Dermis microvascular lymphatic vessel endothelial cell (primary cell): Measurements from ENCODE around the gene PPP1R7. TPM values are rescaled to one million over a fixed set of nuclear protein-coding genes. Genes with fewer than 3 reads are reported as not detected.

ENCODE experiments used
- DNase-seq, 2 donors: peaks; one replicate each; pipeline versions ENCODE4 v3.0.0 to v3.0.0-alpha.2; 2010; ENCODE audit warnings: low read depth in 2 of 2
- total RNA-seq: library from RNA; depleted of rRNA; stranded (reverse); fragments of >200 nt; gene quantifications from 2 replicates; pipeline ENCODE4 v1.2.1, GENCODE V29; 2014

PPP1R7 gene
- total RNA-seq, 1 donor from 2014 or later = 50.5 TPM

DNA sequence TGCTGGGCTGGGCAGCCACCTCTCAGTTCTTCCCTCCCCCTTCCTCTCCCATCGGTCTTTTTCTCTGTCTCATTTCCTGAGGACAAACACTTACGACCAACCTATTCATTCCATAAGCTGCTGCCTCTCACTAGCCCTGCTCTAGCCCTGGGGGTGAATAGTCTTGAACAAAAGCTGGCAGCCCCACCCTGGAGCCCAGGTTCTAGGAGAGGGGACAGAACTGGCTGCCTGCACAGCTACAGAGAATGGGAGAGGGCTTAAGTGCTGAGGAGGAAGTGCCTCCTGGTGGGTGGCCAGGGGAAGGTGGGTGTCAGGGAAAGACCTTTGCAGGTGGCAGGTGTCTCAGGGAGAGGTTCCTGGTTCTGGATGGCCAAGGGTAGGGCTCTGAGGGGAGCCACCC lies 61.0 kb downstream of the PPP1R7 start:
- no peak for DNase-seq

GRCh38 chr2:241213041-241213440 lies 62.8 kb downstream of the PPP1R7 start:
- no peak for DNase-seq

DNA sequence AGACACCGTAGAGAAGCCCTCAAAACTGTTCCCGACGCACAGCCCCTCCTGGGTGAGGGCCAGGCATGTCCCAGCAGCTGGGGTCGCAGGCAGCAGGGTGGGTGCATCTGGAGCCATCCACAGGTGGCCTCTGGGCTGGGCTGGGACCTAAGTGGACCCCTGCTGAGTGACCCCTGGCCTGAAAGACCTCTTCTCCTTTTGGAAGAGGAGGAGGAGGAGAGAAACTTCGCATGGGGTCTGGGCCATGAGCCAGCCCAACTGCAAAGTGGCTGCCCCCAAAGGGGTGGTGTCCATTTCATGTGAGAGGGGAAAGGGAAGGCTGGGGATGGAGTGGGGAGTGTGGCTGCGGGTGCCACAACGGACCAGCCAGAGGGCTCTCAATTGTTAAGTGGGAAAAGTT lies 63.3 kb downstream of the PPP1R7 start:
- no peak for DNase-seq

GRCh38 chr2:241214209-241214608 lies 63.9 kb downstream of the PPP1R7 start:
- DNase-seq = no peak

- DNase-seq = no peak
Measured at GRCh38 chr2:241214766-241215165, 64.5 kb downstream of the PPP1R7 start.

DNA sequence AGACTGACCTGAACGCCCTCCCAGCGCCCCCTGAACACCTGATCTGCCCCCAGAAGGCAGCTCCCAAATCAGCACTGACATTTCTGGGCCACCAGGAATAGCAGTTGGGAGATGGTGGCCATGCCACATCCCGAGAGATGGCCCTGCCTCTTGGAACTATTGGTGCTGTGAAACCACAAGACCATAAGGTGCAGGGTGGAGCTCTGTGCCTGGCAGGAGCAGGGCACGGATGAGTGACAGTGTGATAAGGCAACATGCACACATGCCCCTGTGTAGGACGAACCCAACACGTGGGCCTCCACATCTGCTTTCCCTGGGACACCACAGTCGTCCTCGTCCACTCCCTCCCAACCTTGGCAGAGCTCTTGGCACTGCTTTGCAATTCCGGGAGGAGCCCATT lies 65.2 kb downstream of the PPP1R7 start:
- DNase-seq = no peak

GRCh38 chr2:241216211-241216761 lies 66.0 kb downstream of the PPP1R7 start:
- DNase-seq = no peak

DNA sequence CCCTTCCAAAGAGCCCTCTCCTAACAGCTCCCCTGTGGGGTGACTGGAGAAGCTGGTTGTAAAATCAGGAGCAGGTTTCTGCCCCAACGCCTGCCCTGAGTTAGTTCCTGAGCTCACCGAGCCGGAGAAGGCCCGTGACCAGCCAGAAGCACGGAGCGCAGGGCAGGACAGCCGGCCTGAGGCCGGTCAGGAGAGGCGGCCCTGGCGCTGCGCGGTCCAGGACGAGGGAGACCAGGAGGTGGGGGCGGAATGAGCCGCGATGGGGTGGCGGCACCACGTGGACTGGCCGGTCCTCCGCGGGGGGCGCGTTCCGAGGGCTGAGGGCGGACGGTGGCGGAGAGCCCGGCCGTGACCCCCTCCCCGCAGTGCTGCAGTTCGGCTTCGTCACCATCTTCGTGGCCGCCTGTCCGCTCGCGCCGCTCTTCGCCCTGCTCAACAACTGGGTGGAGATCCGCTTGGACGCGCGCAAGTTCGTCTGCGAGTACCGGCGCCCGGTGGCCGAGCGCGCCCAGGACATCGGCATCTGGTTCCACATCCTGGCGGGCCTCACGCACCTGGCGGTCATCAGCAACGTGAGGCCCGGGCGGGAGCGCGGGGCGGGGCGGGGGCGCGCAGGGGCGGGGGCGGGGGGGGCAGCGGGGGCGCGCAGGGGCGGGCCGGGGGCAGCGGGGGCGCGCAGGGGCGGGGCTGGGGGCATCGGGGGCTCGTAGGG lies 67.2 kb downstream of the PPP1R7 start:
- peak; percentile 9 to 63 for DNase-seq

DNA sequence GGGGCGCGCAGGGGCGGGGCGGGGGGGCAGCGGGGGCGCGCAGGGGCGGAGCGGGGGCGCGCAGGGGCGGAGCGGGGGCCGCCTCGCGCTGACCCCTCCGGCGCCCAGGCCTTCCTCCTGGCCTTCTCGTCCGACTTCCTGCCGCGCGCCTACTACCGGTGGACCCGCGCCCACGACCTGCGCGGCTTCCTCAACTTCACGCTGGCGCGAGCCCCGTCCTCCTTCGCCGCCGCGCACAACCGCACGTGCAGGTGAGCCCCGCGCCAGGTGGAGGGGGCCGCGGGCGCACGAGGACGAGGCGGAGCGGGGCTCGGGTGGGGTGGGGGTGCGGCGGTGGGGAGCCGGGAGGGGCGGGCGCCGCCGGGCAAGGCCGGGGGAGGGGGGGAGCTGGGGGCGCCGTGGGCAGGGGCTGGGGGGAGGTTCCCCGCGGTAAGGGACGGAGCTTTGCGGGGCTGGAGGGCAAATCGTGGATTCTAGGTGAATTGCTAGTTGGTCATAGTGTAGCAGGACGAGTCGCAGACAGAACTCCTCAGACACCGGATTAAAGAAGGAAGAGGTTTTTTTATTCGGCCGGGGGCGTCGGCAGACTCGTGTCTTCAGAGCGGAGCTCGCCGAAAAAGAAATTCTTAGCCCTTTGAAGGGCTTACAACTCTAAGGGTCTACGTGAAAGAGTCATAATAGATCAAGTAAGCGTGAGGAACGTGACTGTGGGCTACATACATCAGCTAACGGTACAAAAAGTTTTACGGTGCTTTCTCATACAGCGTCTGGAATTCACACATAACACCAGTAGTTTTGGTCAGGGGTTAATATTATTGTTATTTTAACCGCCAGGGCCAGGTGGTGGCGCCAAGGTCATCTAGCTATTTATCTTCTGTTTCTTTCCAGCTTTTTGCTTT lies 68.1 kb downstream of the PPP1R7 start:
- peak in 1 of 2 donors; percentile 31 for DNase-seq

GRCh38 chr2:241219030-241219382 lies 68.7 kb downstream of the PPP1R7 start:
- no peak for DNase-seq

DNA sequence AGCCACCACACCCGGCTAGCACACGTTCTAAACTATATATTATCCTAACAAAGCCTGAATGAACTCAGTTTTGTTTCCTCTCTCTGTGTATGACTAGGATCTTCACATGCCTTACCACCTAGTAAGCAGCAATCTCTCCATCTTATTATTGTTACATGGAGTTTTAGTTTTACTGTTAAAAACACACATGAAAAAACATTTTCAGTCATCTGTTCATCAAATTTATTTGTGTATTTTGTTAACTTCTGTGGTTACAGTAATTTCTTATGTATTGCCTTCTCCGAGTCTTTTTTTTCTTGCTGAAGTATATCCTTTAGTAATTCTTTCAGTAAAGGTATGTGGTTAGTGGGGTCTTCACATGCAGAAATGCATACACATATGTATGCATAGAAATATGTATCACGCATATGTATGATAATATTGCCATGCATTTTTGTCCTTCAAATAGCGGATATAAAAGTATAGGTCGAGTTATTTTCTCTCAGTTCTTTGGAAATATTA lies 69.6 kb downstream of the PPP1R7 start:
- DNase-seq = no peak

DNA sequence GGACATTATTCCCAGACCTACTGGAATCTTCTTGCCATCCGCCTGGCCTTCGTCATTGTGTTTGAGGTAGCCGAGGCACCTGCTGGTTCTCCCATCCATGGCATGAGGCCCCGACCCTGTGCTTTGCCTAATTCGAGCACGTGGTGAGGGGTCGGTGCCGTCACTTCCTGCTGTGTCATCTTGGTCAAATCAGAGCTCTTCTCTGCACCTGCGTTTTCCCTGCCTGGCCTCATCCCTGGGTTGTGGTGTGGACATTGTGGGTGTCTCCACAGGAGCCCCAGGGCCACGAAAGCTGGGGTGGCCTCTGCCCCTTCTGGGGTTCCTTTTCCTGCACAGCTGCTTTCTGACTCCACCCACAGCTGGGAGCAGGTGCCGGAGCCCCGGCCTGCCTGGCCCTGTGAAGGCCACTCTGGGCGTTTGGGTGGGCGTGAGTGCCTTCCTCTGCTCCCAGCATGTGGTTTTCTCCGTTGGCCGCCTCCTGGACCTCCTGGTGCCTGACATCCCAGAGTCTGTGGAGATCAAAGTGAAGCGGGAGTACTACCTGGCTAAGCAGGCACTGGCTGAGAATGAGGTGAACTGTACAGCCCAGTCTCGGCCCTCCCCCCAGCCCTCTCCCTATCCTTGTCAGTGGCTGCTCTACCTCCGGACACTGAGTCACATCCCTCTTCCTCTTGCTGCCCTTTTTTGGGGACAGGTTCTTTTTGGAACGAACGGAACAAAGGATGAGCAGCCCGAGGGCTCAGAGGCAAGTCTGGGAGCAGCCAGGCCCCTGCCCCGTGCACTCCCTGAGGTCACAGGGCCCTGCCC lies 73.1 kb downstream of the PPP1R7 start:
- DNase-seq = peak; percentile 9 to 58

- peak in 1 of 2 donors; percentile 43 for DNase-seq
Measured at GRCh38 chr2:241224018-241224850, 74.0 kb downstream of the PPP1R7 start.

DNA sequence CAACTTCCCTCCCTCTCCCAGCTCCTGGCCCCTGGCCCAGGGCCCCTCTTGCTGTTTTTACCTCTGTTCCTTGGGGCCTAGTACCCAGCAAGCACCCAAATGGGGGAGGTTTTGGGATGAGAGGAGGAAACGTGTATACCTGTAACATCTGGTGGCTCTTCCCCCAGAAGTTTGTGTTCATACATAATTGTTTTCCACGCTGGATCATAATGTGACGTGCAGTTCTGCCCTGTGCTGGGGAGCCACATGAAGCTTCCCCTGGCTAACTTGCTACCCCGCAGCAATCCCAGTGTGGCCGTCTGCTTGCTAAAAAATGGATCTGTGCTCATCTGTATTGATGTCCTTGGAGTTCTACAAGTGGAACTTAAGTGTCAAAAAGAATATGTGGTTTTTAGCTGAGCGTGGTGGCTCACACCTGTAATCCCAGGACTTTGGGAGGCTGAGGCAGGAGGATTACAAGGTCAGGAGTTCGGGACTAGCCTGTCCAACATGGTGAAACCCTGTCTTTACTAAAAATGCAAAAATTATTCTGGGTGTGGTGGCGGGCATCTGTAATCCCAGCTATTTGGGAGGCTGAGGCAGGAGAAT lies 74.7 kb downstream of the PPP1R7 start:
- DNase-seq = no peak

- DNase-seq = no peak
Measured at GRCh38 chr2:241225545-241225944, 75.3 kb downstream of the PPP1R7 start.

DNA sequence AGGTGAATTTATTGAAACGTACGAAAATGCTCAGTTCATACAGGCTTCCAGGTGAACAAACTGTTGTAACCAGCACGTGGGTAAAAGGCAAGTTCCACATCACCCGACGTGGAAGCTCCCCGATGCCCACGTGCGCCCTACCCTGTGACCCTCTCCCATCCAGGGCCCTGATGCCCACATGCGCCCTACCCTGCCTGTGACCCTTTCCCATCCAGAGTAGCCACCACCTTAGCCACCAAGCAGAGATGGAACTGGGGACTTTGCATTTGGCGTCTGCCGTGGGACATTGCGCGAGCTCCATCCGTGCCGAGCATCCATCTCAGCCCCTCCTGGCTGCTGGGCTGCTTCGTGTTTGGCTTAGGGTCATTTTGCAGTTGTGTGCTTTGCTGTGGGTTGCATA lies 75.7 kb downstream of the PPP1R7 start:
- DNase-seq = no peak

- DNase-seq = no peak
Measured at GRCh38 chr2:241226723-241227572, 76.7 kb downstream of the PPP1R7 start.

DNA sequence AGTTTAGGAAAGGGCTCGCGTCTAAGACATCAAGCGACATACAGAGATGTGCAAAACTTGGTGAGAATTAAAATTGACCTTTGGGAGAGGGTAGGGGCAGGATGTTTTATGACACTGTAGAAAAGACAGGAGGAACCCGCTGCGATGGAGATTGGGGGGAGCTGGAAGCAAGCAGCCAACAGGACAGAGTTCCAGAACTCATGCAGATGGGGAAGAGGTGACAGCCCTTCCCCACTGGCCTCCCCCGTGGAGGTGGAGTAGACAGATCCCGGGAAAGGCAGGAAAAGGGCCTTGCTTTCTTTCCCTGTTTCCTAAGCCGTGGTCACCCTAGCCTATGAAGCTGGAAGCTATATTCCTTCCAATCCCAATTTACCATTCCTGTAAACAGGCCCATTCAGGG lies 77.3 kb downstream of the PPP1R7 start:
- no peak for DNase-seq
